SK-N-SH (cell line): ENCODE measurements around the gene TMEM144.

Source experiments
- ELF1 ChIP-seq: IDR thresholded peaks from 2 replicates; pipeline ENCODE4 v1.4.0; 2012
- EP300 ChIP-seq, 2 experiments: IDR thresholded peaks; 2 replicates each; pipeline versions ENCODE4 v1.4.0 to v1.6.1; 2012; ENCODE audit warnings: borderline replicate concordance in 1 of 2, low read depth in 1 of 2, low read length in 1 of 2
- EZH2phosphoT487 ChIP-seq: fragments of 200-600 bp; sonication (generic); IDR thresholded peaks from 2 replicates; pipeline ENCODE4 v1.6.1; 2017; ENCODE audit warnings: low read depth, mixed run types, mild to moderate bottlenecking, antibody characterized with exemption, moderate library complexity, borderline replicate concordance
- GABPA ChIP-seq: IDR thresholded peaks from 2 replicates; pipeline ENCODE4 v1.4.0; 2012; ENCODE audit warnings: low read depth, mild to moderate bottlenecking
- NFIC ChIP-seq: IDR thresholded peaks from 2 replicates; pipeline ENCODE4 v1.4.0; 2012; ENCODE audit warnings: borderline replicate concordance
- RAD21 ChIP-seq: IDR thresholded peaks from 2 replicates; pipeline ENCODE4 v1.6.1; 2012; ENCODE audit warnings: mild to moderate bottlenecking, low read length
- TF ChIP-seq, protein P1 (sequence below): fragments of 200-600 bp; sonication (generic); IDR thresholded peaks from 2 replicates; pipeline ENCODE4 v1.6.1; 2017; ENCODE audit warnings: antibody characterized with exemption, mild to moderate bottlenecking, moderate library complexity
- TF ChIP-seq, protein P2 (sequence below): IDR thresholded peaks from 2 replicates; pipeline ENCODE4 v1.4.0; 2012; ENCODE audit warnings: low read depth, borderline replicate concordance
- TF ChIP-seq, protein P3 (sequence below): fragments of 150-350 bp; IDR thresholded peaks from 2 replicates; pipeline ENCODE4 v1.6.1; 2017; ENCODE audit warnings: antibody characterized with exemption, low read length, low read depth, borderline replicate concordance
- TF ChIP-seq, protein P4 (sequence below): IDR thresholded peaks from 2 replicates; pipeline ENCODE4 v1.4.0; 2012; ENCODE audit warnings: low read depth

DNA sequence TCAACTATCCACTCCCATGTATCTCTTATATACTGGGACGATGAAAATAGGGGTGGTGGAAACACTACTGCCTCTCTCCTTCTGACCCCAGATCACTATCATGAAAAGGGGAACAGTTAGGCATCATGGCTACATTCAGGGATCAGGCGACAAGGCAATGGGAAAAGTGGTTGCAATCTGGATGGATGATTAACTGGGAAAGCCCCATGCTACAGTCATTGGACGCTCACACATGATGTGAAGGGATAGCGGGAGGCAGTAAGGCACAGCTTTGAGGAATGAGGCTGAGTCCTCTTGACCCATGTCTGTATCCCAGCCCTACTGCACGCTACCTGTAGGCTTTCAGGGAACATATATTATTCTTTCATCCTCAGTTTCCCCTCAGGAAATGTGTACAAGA lies 47.7 kb upstream of the TMEM144 start:
- TF ChIP-seq, protein P1, sequence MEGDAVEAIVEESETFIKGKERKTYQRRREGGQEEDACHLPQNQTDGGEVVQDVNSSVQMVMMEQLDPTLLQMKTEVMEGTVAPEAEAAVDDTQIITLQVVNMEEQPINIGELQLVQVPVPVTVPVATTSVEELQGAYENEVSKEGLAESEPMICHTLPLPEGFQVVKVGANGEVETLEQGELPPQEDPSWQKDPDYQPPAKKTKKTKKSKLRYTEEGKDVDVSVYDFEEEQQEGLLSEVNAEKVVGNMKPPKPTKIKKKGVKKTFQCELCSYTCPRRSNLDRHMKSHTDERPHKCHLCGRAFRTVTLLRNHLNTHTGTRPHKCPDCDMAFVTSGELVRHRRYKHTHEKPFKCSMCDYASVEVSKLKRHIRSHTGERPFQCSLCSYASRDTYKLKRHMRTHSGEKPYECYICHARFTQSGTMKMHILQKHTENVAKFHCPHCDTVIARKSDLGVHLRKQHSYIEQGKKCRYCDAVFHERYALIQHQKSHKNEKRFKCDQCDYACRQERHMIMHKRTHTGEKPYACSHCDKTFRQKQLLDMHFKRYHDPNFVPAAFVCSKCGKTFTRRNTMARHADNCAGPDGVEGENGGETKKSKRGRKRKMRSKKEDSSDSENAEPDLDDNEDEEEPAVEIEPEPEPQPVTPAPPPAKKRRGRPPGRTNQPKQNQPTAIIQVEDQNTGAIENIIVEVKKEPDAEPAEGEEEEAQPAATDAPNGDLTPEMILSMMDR, result no peak
- TF ChIP-seq, protein P2, sequence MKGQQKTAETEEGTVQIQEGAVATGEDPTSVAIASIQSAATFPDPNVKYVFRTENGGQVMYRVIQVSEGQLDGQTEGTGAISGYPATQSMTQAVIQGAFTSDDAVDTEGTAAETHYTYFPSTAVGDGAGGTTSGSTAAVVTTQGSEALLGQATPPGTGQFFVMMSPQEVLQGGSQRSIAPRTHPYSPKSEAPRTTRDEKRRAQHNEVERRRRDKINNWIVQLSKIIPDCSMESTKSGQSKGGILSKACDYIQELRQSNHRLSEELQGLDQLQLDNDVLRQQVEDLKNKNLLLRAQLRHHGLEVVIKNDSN, result no peak
- TF ChIP-seq, protein P3, sequence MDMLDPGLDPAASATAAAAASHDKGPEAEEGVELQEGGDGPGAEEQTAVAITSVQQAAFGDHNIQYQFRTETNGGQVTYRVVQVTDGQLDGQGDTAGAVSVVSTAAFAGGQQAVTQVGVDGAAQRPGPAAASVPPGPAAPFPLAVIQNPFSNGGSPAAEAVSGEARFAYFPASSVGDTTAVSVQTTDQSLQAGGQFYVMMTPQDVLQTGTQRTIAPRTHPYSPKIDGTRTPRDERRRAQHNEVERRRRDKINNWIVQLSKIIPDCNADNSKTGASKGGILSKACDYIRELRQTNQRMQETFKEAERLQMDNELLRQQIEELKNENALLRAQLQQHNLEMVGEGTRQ, result no peak
- TF ChIP-seq EP300 (IDR thresholded peaks at IDR 0.05; ENCODE audit: borderline replicate concordance in 1 of 2, low read depth in 1 of 2, low read length in 1 of 2), result no peak
- no peak for TF ChIP-seq GABPA
- TF ChIP-seq EZH2phosphoT487, result no peak
- TF ChIP-seq, protein P4, sequence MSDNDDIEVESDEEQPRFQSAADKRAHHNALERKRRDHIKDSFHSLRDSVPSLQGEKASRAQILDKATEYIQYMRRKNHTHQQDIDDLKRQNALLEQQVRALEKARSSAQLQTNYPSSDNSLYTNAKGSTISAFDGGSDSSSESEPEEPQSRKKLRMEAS, result no peak
- TF ChIP-seq NFIC, result no peak
- TF ChIP-seq RAD21, result no peak
- TF ChIP-seq ELF1, result no peak
